K562 (cell line): Measurements from ENCODE around the gene TP53BP1. TPM values are rescaled to one million over a fixed set of nuclear protein-coding genes. Genes with fewer than 3 reads are reported as not detected.

ENCODE experiments used
- BDP1 ChIP-seq: IDR thresholded peaks from 3 replicates; pipeline ENCODE4 v1.6.1; 2011; ENCODE audit not compliant: insufficient read length, insufficient read depth
- FOXP1 ChIP-seq: sonication (generic); formaldehyde crosslinking; IDR thresholded peaks from 2 replicates; pipeline ENCODE4 v1.8.0; 2022; ENCODE audit warnings: mild to moderate bottlenecking, missing genetic modification reagents
- POLR3A ChIP-seq: IDR thresholded peaks from 2 replicates; pipeline ENCODE4 v1.6.1; 2011; ENCODE audit warnings: borderline replicate concordance, mild to moderate bottlenecking, moderate library complexity; ENCODE audit not compliant: insufficient read length, insufficient read depth; ENCODE audit errors: extremely low read depth
- RAD21 ChIP-seq, 2 experiments: fragments of 250-450 bp in 1 of 2; fragments of 450-650 bp in 1 of 2; sonication (Bioruptor Pico) in 1 of 2; formaldehyde crosslinking in 1 of 2; IDR thresholded peaks in 1 of 2; conservative IDR thresholded peaks in 1 of 2; 2 replicates each; pipeline versions ENCODE4 v1.4.0 to v1.8.0; 2020 to 2022; ENCODE audit warnings: mild to moderate bottlenecking in 2 of 2, moderate library complexity in 1 of 2
- RBM14 ChIP-seq: fragments of 200-400 bp; formaldehyde crosslinking; IDR thresholded peaks from 2 replicates; pipeline ENCODE4 v1.6.1; 2018; ENCODE audit warnings: low read depth, mild to moderate bottlenecking, low read length, moderate library complexity, borderline replicate concordance; ENCODE audit not compliant: insufficient read depth
- SMAD1 ChIP-seq: fragments of 150-350 bp; IDR thresholded peaks from 2 replicates; pipeline ENCODE4 v1.6.1; 2014; ENCODE audit warnings: low read length, low read depth; ENCODE audit not compliant: partially characterized antibody
- SMAD3 ChIP-seq: fragments of 450-650 bp; formaldehyde crosslinking; conservative IDR thresholded peaks from 2 replicates; pipeline ENCODE4 v1.4.0; 2020; ENCODE audit warnings: mild to moderate bottlenecking
- TAF1 ChIP-seq: IDR thresholded peaks from 2 replicates; pipeline ENCODE4 v1.6.1; 2011; ENCODE audit warnings: mild to moderate bottlenecking, low read length, moderate library complexity; ENCODE audit not compliant: insufficient read depth, control insufficient read depth, severe bottlenecking; ENCODE audit errors: extremely low read depth
- TAL1 ChIP-seq: fragments of 450-650 bp; IDR thresholded peaks from 2 replicates; pipeline ENCODE4 v1.6.1; 2016; ENCODE audit warnings: mild to moderate bottlenecking
- ZFP1 ChIP-seq: fragments of 450-650 bp; formaldehyde crosslinking; IDR thresholded peaks from 2 replicates; pipeline ENCODE4 v1.4.0; 2020; ENCODE audit warnings: mild to moderate bottlenecking, mixed read lengths
- ZNF316 ChIP-seq: fragments of 450-650 bp; IDR thresholded peaks from 2 replicates; pipeline ENCODE4 v1.6.1; 2016
- ZNF445 ChIP-seq: fragments of 250-450 bp; sonication (Bioruptor Pico); IDR thresholded peaks from 2 replicates; pipeline ENCODE4 v1.4.0; 2020; ENCODE audit warnings: low read depth, mild to moderate bottlenecking, moderate library complexity
- ZNF644 ChIP-seq: fragments of 200-800 bp; sonication (Bioruptor generic); IDR thresholded peaks from 2 replicates; pipeline ENCODE4 v1.6.1; 2016; ENCODE audit warnings: low read depth, missing genetic modification characterization, missing compliant biosample characterization
- ZNF696 ChIP-seq: fragments of 250-450 bp; sonication (Bioruptor Pico); conservative IDR thresholded peaks from 2 replicates; pipeline ENCODE4 v1.4.0; 2020; ENCODE audit warnings: mild to moderate bottlenecking, moderate library complexity
- ZNF75A ChIP-seq: fragments of 450-650 bp; formaldehyde crosslinking; IDR thresholded peaks from 2 replicates; pipeline ENCODE4 v1.4.0; 2020; ENCODE audit warnings: mild to moderate bottlenecking
- polyA plus RNA-seq, 8 experiments: library from polyadenylated mRNA; depleted of rRNA in 4 of 8; stranded (reverse) in 5 of 8; unstranded in 3 of 8; fragments of >200 nt; fragmentation: Nextera tagmentation in 2 of 8; fragmentation: Illumina TruSeq in 1 of 8; extraction: Ambion mirVana in 2 of 8; extraction: Trizol in 1 of 8; gene quantifications; 2 replicates each; pipeline versions ENCODE4 v1.2.1 to v1.2.3, GENCODE V29; 2011 to 2014; ENCODE audit warnings: inconsistent platforms in 1 of 8, missing spikeins in 1 of 8
- total RNA-seq, 7 experiments: library from RNA; depleted of rRNA in 6 of 7; stranded (reverse); fragments of >200 nt in 6 of 7; fragmentation: Illumina TruSeq in 2 of 7; extraction: Trizol in 2 of 7; gene quantifications; 2 replicates each; pipeline versions ENCODE4 v1.2.1 to v1.2.3, GENCODE V29; 2011 to 2021; ENCODE audit warnings: low replicate concordance in 1 of 7
- TF ChIP-seq, protein P1 (sequence below), 2 experiments: fragments of 450-650 bp in 1 of 2; IDR thresholded peaks; 2 replicates each; pipeline ENCODE4 v1.6.1; 2011 to 2017; ENCODE audit warnings: low read depth in 2 of 2, antibody characterized with exemption in 1 of 2, borderline replicate concordance in 1 of 2, low read length in 1 of 2, mild to moderate bottlenecking in 1 of 2, mixed read lengths in 1 of 2; ENCODE audit not compliant: control insufficient read depth in 1 of 2
- TF ChIP-seq, protein P2 (sequence below): fragments of 450-650 bp; formaldehyde crosslinking; IDR thresholded peaks from 2 replicates; pipeline ENCODE4 v1.4.0; 2020; ENCODE audit warnings: mild to moderate bottlenecking, moderate library complexity
- TF ChIP-seq, protein P3 (sequence below): fragments of 250-450 bp; sonication (Bioruptor Pico); IDR thresholded peaks from 2 replicates; pipeline ENCODE4 v1.4.0; 2020

The TP53BP1 gene
- total and polyA plus RNA-seq, 9 of the 15 experiments (the other 6 are each of a cell fraction or from before 2014, with no cell fraction given), result 5.7 to 63.3 (median 30.9) TPM

DNA sequence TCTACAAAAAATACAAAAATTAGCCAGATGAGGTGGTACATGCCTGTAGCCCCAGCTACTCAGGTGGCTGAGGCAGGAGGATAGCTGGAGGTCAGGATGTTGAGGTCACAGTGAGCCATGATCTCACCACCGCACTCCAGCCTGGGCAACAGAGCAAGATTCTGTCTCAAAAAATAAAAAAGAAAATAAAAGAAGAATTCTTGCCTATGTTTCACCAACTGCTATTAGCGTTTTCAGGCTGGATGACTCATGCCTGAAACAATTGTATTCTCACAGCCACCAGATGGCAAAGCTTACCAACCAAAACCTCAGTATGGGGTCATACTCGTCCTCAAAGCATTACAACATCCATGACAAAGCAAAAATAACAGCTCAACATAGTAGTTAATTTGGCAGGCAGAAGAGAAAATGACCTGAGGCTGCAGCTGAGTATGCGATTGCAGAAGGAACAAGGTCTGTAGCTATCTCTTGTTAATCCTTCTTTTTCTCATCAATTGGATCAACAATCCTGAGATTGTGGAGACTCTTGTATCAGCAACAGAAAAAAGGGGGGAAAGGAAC is 52.2 kb downstream of the TP53BP1 start (continued):
- TF ChIP-seq ZNF696 (CRISPR knock-in tag), result no peak
- no peak for TF ChIP-seq SMAD1
- no peak for TF ChIP-seq ZNF445
- no peak for TF ChIP-seq FOXP1 (CRISPR knock-in tag)
- no peak for TF ChIP-seq ZNF75A
- TF ChIP-seq, protein P1, sequence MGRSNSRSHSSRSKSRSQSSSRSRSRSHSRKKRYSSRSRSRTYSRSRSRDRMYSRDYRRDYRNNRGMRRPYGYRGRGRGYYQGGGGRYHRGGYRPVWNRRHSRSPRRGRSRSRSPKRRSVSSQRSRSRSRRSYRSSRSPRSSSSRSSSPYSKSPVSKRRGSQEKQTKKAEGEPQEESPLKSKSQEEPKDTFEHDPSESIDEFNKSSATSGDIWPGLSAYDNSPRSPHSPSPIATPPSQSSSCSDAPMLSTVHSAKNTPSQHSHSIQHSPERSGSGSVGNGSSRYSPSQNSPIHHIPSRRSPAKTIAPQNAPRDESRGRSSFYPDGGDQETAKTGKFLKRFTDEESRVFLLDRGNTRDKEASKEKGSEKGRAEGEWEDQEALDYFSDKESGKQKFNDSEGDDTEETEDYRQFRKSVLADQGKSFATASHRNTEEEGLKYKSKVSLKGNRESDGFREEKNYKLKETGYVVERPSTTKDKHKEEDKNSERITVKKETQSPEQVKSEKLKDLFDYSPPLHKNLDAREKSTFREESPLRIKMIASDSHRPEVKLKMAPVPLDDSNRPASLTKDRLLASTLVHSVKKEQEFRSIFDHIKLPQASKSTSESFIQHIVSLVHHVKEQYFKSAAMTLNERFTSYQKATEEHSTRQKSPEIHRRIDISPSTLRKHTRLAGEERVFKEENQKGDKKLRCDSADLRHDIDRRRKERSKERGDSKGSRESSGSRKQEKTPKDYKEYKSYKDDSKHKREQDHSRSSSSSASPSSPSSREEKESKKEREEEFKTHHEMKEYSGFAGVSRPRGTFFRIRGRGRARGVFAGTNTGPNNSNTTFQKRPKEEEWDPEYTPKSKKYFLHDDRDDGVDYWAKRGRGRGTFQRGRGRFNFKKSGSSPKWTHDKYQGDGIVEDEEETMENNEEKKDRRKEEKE (IDR thresholded peaks at IDR 0.05; ENCODE audit: borderline replicate concordance in 1 of 2, control insufficient read depth in 1 of 2, low read depth in 2 of 2, low read length in 1 of 2), result no peak
- TF ChIP-seq ZNF316, result peak; percentile 97
- TF ChIP-seq SMAD3 (CRISPR knock-in tag), result no peak
- peak; percentile 91 to 93 for TF ChIP-seq RAD21 (CRISPR knock-in tag; conservative IDR thresholded peaks at IDR 0.05 in 1 of 2, IDR thresholded peaks at IDR 0.05 in 1 of 2)
- TF ChIP-seq TAL1, result no peak; the same call in 1 of the 2 replicates
- TF ChIP-seq RBM14, result no peak
- no peak for TF ChIP-seq BDP1
- no peak for TF ChIP-seq TAF1
- no peak for TF ChIP-seq ZFP1 (CRISPR knock-in tag)
- TF ChIP-seq ZNF644 (tag), result no peak
- TF ChIP-seq, protein P2, sequence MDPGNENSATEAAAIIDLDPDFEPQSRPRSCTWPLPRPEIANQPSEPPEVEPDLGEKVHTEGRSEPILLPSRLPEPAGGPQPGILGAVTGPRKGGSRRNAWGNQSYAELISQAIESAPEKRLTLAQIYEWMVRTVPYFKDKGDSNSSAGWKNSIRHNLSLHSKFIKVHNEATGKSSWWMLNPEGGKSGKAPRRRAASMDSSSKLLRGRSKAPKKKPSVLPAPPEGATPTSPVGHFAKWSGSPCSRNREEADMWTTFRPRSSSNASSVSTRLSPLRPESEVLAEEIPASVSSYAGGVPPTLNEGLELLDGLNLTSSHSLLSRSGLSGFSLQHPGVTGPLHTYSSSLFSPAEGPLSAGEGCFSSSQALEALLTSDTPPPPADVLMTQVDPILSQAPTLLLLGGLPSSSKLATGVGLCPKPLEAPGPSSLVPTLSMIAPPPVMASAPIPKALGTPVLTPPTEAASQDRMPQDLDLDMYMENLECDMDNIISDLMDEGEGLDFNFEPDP (CRISPR knock-in tag), result no peak
- TF ChIP-seq, protein P3, sequence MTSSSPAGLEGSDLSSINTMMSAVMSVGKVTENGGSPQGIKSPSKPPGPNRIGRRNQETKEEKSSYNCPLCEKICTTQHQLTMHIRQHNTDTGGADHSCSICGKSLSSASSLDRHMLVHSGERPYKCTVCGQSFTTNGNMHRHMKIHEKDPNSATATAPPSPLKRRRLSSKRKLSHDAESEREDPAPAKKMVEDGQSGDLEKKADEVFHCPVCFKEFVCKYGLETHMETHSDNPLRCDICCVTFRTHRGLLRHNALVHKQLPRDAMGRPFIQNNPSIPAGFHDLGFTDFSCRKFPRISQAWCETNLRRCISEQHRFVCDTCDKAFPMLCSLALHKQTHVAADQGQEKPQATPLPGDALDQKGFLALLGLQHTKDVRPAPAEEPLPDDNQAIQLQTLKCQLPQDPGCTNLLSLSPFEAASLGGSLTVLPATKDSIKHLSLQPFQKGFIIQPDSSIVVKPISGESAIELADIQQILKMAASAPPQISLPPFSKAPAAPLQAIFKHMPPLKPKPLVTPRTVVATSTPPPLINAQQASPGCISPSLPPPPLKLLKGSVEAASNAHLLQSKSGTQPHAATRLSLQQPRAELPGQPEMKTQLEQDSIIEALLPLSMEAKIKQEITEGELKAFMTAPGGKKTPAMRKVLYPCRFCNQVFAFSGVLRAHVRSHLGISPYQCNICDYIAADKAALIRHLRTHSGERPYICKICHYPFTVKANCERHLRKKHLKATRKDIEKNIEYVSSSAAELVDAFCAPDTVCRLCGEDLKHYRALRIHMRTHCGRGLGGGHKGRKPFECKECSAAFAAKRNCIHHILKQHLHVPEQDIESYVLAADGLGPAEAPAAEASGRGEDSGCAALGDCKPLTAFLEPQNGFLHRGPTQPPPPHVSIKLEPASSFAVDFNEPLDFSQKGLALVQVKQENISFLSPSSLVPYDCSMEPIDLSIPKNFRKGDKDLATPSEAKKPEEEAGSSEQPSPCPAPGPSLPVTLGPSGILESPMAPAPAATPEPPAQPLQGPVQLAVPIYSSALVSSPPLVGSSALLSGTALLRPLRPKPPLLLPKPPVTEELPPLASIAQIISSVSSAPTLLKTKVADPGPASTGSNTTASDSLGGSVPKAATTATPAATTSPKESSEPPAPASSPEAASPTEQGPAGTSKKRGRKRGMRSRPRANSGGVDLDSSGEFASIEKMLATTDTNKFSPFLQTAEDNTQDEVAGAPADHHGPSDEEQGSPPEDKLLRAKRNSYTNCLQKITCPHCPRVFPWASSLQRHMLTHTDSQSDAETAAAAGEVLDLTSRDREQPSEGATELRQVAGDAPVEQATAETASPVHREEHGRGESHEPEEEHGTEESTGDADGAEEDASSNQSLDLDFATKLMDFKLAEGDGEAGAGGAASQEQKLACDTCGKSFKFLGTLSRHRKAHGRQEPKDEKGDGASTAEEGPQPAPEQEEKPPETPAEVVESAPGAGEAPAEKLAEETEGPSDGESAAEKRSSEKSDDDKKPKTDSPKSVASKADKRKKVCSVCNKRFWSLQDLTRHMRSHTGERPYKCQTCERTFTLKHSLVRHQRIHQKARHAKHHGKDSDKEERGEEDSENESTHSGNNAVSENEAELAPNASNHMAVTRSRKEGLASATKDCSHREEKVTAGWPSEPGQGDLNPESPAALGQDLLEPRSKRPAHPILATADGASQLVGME, result no peak
- no peak for TF ChIP-seq POLR3A
